Peyer's patch (tissue), 4 donors: ENCODE results near the gene GBP3.
"Not testable (repeated sequence)": the region's sequence is repeated elsewhere in the genome, so short reads cannot be mapped to it uniquely, and the experiment has no call there.

Experiments used
- CTCF ChIP-seq, 6 experiments: fragments of 450-650 bp in 4 of 6; fragments of 200-600 bp in 2 of 6; sonication (generic) in 1 of 6; IDR thresholded peaks; one replicate each; pipeline ENCODE4 v1.5.1; 2017 to 2019; ENCODE audit warnings: antibody characterized with exemption in 6 of 6, mild to moderate bottlenecking in 3 of 6, moderate library complexity in 1 of 6
- POLR2A ChIP-seq, 2 donors: fragments of 450-650 bp; IDR thresholded peaks; one replicate each; pipeline ENCODE4 v1.5.1; 2017; ENCODE audit warnings: antibody characterized with exemption in 2 of 2, mild to moderate bottlenecking in 2 of 2, moderate library complexity in 2 of 2

- TF ChIP-seq POLR2A, CTCF (IDR thresholded peaks at IDR 0.05): not testable (repeated sequence)
These were observed 26.5 kb upstream of the GBP3 start for GRCh38 chr1:89049187-89049586.
